Measurements from ENCODE around the gene PIF1.
"Not testable (repeated sequence)": the region's sequence is repeated elsewhere in the genome, so short reads cannot be mapped to it uniquely, and the experiment has no call there.

The PIF1 gene

DNA sequence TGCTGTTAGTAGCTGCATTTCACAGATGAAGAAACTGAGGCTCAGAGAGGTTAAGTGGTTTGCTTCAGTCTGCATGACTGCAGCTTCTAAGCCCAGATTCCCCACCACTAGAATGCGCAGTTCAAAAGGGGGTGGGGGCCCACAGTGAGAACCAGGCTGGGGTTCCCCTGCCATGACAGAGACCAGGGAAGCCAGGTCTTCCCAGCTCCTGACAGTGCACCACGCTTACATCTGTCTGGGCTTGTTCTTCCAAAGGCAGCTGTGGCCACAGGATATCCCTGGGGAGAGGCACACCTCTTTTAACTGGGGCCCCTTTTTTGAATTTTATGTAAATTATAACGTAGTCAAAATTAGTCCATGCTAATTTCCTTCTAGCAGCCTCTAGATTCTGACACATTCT is 21.6 kb upstream of the PIF1 start:
- DNase-seq: no peak

DNA sequence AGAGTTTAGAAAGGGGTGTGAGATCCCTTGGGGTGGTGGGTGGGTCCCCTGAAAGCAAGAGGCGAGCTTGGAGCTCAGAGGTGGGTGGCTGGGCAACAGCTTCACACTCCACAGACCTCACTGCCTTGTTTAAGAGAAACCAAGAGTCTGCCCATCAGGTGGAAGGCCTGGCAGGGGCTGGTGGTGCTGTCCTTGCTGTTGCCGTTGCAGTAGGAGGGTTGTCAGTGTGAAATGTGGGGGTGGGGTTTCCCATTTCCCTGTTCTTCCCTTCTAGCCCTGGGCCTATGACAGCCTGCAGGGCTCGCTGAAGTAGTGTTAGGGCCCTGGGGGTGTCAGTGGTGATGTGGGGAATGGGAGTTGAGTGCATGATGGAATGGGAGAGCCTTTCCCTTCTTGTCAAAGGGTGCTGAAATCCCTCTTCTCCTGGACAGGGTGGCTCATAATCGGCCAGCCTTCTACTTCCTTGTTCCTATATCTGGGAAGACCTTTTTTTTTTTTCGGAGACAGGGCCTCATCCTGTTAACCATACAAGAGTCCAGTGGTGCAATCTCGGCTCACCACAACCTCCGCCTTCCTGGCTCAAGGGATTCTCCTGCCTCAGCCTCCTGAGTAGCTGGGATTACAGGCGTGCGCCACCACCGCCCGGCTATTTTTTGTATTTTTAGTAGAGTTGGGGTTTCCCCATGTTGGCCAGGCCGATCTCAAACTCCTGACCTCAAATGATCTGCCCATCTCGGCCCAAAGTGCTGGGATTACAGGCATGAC is 20.6 kb upstream of the PIF1 start:
- no peak for DNase-seq

DNA sequence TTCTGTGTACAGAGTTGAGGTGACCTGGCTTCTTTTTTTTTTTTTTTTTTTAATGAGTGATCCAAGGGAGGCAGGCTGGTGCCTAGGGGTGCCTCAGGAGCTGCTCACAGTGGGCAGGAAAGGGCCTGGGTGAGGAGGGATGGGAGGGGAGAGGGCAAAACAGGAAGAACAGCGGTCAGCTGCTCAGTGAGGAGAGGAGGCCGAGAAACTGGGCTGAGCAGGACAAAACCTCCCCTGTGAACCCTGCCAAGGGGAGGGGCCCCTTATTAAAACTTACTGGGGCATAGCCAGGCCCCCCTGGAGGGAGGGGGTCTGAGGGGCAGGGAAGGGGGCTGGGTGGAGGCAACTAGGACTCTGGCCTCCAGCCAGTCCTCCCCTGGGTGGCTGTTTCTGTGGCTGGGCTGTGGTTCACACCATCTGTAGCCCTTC is 19.8 kb upstream of the PIF1 start:
- no peak for DNase-seq

DNA sequence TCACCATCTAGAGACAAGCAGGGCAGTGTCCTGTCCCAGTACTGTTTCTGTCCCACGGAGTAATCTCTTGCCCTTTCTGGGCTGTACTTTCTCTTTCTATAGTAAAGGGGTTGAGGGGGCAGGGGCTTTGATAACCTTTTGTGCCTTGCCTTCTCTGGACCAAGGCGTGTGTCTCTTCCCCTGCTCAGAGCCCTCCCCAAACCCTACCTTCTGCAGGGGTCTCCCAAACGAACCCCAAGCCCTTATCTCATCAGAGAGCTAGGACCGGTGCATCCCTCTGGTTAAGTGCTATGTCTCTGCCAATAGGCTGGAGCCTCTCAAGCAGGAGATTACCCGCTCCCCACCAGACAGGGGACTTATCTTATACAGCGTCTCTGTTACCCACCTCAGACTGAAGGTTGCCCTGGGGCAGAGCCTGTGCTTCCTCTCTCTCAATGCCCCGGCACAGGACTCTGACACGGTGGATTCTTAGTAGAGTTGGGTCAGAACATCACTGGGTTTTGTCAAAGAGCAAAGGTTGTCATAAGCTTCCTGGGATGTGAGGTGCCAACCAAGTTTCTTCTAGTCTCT is 19.2 kb upstream of the PIF1 start:
- DNase-seq: no peak

- no peak for DNase-seq
Observed at GRCh38 chr15:64843991-64844390, 18.5 kb upstream of the PIF1 start.

DNA sequence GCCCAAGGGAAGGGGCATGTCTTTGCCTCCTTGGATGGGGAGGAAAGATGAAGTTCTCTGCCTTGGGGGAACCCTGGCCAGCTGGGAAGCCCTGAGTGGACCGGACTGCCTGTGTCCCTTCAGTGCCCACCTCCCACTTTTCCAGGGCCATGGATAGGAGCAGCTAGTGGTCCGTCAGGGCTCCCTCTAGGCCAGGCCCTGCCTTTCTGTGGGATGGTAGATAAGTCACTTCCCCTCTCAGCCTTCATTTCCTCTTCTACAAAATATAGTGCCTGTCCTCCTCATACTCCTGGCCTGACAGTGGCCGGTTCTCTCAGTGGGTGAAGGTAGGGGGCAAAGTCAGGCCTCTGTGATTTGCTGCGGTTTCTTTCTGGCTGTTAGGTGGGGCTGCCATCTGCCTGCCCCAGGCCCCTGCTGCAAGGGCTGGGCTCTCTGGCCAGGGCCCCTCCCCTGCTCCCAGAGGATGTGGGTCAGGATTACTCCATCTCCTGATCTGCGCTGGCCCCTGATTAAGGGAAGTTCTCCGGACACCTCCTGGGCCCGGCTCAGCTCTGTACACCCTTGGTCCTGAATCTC is 17.6 kb upstream of the PIF1 start:
- no peak for DNase-seq

DNA sequence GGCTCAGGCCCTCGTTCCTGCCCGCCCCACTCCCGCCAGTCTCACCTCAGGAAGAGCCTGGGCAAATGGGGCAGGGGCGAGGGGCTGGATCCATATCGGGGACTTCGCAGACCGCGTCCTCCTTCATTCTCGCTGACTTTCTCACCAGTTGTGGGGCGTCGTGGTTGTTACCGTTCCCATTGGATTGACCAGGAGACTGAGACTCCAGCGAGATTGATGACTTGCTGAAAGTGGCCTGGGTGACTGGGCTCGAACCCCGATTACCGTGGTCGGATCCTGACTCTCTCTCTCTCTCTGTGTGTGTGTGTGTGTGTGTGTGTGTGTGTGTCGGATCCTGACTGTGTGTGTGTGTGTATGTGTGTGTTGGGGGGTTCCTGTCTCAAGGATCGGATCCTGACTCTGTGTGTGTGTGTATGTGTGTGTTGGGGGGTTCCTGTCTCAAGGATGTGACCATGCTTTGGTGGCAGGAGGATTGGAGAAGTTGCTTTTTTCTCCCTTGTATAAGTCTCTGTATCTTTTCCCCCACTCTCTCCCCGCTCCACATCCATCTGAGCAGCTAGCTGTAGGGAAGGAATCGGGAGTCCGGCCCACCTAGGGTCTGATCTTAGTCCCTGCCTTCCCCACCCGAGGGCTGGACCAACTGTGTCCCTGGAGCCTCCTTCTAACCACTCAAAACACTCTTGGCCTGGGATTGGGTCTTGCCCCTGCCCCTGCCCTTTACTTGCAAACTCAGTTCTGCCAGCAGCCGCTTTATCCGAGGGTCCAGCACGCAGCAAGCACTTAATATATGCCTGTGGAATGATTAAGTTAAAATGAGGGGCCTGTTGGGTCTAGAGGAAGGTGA is 16.9 kb upstream of the PIF1 start:
- no peak for DNase-seq

DNA sequence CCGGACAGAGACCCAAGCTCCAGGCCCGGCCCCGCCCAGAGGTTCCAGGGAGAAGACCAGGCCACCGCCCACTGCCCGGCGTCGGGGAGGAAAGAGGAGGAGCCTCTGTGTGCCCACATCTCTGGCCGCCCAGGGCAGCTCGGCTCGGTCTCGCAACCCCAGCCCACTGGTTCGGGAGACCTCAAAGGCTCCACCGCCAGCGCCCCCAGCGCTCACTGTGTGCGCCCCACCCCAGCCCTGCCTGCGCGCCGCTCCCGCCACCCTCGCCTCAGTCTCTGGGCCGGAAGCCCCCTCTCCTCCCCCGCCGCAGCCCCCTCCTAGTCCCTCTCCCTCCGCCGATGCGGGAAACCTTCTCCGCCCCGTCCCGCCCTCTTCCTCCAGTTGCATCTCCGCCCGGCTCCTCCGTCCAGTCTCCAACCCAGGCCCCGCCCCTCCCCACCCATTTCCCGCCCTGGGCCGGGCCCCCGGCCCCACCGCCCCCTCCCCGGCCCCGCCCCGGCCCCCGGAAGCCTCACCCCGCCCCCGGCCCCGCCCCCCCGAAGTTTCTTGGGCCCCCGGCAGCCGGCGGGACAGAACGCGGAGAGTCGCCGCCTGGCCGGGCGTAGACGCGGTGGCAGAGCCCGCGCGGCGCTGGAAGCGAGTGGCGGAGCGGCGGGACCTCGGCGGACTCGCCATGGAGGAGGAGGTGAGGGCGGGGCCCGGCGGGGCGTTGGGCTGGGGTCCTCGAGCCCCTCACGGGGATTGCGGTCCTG is 16.1 kb upstream of the PIF1 start, which contains the start of gene PLEKHO2:
PLEKHO2 (plus strand) TSS at position 572 of the 752 bp plus-strand sequence; CDS start at position 674, 102 bp downstream.
- DNase-seq: peak; percentile 92

DNA sequence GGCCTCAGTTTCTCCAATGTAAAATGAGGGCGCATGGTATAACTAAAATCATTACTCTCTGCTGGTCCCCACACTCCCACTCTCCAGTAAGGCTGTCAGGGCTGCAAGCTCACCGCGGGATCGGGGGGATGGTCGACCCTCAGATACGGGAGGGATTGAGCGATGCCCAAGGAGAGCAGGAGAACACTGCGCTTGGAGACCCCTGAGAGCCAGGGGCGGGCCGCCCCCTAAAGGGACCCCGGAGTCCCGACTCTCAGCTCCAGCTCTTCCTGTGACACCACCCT is 15.6 kb upstream of the PIF1 start:
- no peak for DNase-seq

DNA sequence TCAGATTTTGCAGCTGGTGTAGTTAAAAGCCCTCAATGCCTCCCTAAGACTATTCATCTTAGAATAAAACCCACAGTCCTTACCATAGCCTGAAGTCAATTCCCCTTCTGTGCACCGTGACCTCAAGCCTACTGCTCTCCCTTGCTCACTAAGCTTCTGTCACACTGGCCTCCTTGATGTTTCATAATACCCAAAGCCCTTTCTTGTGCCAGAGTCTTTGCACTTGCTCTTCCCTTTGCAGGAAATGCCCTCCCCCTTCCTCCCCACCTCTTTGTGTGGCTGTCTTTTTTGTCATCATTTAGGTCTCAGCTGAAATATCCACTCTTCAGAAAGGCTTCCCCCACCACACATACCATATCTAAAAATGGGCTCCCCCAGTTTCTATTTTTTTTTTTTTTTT is 12.1 kb upstream of the PIF1 start:
- no peak for DNase-seq

DNA sequence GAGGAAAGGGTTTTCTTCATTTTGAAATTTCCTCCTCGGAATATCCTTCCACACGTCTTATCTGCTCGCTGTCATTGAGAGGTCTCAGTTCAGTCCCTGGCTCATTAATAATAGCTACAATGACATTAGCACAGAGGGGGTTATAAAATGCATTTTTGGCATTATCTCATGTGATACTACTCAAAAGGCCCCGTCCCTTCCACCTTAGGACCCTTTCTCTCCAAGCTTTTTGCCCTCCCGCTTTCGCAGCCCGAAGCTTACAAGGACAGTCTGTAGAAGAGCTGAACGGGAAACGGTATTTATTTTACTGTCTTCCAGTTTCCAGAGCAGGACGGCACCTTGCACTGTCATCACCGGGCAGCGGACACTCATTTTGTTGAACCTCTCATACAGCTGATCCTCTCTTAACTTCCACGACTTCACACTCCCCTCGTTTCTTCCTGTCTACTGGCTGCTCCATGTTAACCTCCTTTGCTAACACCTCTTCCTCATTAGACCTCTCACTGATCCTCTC is 10.6 kb upstream of the PIF1 start:
- no peak for DNase-seq

- DNase-seq: no peak
Observed at GRCh38 chr15:64833690-64834089, 8.2 kb upstream of the PIF1 start.

DNA sequence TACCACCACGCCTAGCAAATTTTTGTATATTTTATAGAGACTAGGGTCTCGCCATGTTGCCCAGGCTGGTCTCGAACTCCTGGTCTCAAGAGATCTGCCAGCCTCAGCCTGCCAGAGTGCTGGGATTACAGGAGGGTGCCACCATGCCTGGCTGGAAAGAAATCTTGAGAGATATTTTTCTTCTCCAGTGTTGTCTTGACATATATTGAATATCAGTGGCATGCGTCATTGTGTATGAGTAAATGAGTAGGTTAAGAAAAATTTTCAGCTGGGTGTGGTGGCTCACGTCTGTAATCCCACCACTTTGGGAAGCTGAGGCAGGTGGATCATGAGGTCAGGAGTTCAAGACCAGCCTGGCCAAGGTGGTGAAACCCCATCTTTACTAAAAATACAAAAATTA is 3.5 kb upstream of the PIF1 start:
- DNase-seq: no peak

DNA sequence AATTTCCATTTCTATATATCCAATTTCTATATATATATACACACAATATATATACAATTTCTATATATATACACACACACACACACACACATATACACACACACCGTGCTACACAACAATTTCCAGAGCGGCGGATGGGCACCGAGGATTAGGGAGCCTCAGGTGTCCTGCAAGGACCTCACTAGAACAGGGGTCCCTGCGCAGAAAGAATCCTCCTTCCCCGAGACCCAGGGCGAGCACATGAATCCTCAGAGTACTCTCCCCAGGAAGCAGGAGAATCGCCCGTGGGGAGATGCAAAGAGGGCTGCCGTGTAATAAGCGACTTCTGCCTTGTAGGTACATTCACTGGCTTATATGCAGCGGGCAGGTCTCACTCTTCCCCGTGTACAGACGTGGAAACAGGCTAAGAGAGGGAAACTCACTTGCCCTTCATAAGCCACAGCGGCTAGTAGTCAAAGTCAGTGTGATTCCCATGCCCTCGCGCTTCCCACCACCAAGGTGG is 467 bp downstream of the PIF1 start:
- no peak for DNase-seq

GRCh38 chr15:64816452-64816851 is 9.0 kb downstream of the PIF1 start:
- no peak for DNase-seq

DNA sequence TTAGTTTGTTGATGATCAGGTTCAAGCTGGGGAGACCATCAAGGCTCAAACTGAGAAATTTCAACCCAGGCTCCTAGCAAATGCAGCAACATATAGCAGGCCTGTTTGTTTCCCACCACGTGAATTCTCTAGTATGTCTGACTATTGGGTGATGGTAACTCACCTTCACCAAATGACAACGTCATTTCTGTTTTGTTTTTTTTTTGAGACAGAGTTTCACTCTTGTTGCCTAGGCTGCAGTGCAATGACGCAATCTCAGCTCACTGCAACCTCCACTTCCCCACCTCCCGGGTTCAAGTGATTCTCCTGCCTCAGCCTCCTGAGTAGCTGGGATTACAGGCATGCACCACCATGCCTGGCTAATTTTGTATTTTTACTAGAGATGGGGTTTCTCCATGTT is 10.5 kb downstream of the PIF1 start:
- DNase-seq: not testable (repeated sequence)

- DNase-seq: not testable (repeated sequence)
Observed at GRCh38 chr15:64814283-64814682, 11.2 kb downstream of the PIF1 start.

DNA sequence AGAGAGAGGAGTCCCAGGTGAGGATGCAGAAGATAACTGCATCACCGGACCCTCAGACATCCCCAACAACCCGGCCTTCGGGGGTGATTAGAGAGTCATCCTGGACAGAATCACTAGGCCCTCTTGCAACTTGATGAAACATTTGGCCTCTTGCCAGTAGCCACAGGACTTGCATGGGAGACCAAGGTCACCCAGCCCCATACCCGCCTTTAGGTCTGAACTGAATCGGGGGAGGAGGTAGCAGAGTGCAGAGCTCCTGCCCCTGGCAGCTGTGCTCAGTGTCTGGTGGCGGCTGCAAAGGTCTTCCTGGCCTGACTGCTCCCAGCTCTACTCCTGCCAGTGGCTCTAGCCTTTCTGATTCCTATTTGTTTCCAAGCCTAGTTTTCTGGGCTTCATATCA is 12.4 kb downstream of the PIF1 start:
- peak; percentile 25 for DNase-seq

GRCh38 chr15:64810497-64811326 is 14.7 kb downstream of the PIF1 start:
- no peak for DNase-seq

GRCh38 chr15:64809649-64810496 is 15.6 kb downstream of the PIF1 start:
- peak; percentile 72 for DNase-seq
